HT-29 (cell line): ENCODE measurements around the gene PXT1. TPM values are rescaled to one million over a fixed set of nuclear protein-coding genes. Genes with fewer than 3 reads are reported as not detected.
"Not testable (repeated sequence)": the region's sequence is repeated elsewhere in the genome, so short reads cannot be mapped to it uniquely, and the experiment has no call there.

Experiments used
- DNase-seq: peaks from one replicate; pipeline ENCODE4 v3.0.0-alpha.2; 2015; ENCODE audit warnings: low spot score
- total RNA-seq: library from RNA; depleted of rRNA; stranded (reverse); fragments of >200 nt; shearing (Covaris generic); gene quantifications from 2 replicates; pipeline ENCODE4 v1.2.3, GENCODE V29; 2014

The PXT1 gene
- total RNA-seq, 1 experiment from 2014 or later = 0.25 TPM

DNA sequence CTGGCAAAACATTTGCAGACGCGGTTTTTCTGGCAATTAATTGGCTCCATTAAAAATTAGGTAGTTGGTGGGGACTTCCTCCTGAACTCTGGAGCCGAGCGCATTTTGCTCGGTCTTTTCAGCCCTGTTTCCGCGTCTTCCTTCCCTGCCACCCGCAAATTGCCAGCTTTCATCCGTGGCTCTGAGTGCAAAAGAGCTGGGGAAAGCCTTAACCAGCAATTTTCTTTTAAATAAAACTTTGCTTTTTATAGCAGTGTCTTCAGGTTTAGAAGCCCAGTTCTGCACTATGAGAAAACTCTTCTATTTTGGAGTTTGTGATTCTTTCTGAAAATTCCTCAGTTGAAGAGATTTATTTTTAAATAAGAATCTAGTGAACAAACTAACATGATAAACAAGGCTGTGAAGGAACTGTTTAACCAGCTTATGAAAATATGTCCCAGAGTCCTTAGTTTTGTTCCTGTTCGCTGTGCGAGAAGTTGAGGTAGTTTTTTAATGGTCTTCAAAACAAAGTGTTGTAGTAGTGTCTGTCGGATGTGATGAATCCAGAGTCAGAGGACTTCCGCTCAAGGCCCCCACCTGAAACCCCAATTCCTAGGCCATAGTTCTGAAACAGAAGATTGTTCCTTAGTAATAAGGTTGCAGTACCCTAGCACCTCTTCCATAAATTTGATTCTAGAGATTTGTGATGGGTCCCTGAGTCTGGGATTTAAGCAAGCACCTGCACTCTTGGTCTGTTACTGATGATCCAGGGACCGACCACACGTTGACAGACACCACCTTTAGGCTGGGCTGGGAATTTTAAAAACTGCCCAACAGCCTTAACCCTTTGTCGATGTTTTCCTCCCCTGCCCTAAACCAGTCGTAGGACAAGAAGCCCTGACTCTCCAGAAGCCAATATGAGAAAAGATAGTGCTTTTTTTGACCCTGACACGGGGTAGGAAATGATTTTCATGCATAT is 1.1 kb upstream of the PXT1 start:
- peak; percentile 72 for DNase-seq

DNA sequence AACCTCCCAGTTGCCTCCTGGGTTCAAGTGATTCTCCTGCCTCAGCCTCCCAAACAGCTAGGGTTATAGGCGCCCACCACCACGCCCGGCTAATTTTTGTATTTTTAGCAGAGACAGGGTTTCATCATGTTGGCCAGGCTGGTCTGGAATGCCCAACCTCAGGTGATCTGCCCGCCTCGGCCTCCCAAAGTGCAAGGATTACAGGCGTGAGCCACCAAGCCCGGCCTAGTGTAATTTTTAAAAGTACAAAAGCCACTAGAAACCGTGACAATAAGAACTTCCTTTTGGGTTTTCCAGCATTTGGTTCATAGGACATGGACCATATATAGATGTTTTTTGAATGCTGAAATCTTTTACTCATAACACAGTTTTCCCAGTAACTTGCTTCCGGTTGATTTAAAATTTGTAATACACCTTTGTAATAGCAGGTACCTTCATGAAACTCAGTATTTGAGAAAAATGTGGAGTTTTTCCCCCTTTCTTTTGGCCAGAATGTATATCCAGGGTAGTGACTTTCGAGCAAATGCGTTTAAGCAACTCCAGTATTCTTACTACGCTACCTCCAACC is 467 bp downstream of the PXT1 start:
- no peak for DNase-seq

DNA sequence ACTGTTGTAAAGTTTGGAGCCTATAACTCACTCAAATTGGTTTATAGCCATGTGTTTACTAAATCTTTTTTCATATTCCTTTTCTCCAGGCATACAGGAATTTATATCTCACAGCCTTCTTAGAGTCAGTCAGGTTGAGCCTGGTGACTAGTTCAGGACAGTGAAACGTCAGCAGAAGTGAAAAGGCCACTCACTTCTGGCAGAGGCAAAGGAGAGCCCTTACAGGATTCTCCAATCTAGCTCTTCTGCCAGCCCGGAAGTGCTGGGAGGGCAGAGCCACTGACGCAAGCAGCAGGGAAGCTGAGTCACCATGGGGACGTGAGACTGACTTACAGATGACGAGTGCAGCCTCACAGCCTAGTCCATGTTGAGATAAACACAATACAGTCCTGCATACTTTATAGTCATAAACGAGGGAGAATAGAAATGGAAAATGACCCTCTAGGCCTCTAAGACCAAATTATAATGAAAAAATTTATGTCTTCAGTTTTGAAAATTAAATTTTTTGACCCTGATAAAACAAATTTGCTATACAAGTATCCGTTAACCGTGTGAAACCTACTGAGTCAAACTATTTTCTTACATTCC is 1.3 kb downstream of the PXT1 start:
- DNase-seq = peak; percentile 96

DNA sequence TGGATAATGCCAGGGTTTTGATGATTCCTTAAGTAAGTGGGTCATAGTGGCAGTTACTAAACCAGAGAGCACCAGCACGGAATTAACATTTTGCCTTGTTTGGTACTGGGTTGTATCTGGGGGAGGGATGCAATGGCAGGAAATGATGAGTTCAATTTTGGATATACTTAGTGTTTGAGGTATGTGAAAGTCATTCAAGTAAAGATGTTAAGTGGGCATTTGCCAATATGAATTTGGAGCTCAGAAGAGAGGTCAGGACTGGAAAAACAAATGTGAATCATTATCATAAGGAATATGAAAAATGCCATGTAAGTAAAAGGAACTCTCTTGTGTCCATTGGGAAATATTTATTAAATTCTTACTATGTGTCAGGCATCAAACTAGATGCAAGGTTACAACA is 6.2 kb downstream of the PXT1 start:
- no peak for DNase-seq

DNA sequence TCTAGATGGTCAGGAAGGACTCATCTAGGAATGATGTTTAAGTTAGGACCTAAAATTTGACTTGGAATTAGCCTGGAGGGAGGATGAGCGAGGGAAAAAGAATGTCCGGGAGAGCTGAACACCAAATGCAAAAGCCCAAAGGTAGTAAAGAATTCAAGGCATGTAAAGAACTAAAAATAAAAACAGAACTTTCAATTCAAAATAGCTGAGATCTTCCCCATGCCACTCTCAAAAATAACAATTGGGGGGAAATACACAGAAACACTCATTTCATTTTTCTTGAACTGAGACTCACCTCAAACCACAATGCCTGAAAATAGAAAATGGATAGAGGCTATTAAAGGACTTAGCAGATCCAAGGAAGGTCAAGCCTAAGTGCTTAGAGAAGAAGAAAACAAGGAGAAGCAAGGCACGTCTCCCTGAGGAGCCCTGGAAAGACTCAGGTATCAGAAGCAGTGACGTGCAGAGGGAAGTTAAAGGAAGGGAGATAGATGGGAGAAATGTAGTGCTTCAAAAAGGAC is 10.4 kb downstream of the PXT1 start:
- DNase-seq = no peak

DNA sequence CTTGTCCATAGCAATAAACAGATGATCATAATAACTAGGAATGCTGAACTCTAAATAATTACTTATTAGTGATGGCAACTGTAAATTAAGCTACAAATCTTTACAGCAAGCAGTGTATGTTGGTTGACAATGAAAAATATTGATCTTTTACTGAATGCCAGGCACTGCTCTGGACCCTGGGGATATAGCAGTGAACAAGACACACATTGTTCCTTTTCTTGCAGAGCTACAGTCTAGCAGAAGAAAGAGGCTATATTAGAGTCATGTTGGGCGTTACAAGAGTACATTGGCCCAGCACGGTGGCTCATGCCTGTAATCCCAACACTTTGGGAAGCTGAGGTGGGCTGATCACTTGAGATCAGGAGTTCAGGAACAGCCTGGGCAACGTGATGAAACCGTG is 11.5 kb downstream of the PXT1 start:
- DNase-seq = no peak

DNA sequence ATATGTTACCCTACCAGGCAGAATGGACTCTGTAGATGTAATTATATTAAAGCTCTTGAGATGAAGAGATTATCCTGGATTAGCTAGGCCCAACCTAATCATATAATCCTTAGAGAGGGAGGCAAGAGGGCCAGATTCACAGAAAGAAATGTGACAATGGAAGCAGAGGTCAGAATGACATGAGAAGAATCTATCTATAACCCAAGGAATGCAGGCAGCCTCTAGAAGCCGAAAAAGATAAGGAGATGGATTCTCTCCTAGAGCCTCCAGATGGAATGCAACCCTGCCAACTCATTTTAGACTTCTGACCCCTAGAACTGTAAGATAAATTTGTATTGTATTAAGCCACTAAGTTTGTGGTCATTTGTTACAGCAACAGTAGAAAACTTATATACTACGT is 12.3 kb downstream of the PXT1 start:
- DNase-seq = no peak

DNA sequence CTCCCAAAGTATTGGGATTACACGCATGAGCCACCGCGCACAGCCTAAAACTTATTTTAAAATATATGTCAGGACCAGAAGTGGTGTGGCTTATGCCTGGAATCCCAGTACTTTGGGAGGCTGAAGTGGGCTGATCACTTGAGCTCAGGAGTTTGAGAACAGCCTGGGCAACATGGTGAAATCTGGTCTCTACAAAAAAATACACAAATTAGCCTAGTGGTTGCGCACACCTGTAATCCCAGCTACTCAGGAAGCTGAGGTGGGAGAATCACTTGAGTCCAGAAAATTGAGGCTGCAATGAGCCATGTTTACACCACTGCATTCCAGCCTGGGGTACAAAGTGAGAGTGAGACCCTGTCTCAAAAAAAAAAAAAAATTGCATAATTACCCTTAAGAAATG is 13.7 kb downstream of the PXT1 start:
- no peak for DNase-seq

DNA sequence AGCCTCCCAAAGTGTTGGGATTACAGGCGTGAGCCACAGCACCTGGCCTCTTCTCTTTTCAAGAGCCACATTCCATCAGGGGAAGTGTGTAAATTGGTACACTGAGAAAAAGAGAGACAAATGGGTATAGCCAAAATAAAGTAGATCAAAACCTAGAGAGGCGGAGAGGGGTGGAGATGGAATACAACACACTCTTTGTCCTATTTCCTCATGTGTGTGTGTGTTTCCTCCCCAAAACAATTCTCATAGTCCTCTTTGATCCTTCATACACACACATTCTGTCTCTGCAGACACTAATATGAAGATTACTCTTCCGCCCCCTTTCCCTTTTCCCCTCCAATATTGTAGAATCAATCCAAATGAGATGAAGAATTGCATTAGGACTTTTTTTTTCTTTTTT is 16.0 kb downstream of the PXT1 start:
- no peak for DNase-seq

DNA sequence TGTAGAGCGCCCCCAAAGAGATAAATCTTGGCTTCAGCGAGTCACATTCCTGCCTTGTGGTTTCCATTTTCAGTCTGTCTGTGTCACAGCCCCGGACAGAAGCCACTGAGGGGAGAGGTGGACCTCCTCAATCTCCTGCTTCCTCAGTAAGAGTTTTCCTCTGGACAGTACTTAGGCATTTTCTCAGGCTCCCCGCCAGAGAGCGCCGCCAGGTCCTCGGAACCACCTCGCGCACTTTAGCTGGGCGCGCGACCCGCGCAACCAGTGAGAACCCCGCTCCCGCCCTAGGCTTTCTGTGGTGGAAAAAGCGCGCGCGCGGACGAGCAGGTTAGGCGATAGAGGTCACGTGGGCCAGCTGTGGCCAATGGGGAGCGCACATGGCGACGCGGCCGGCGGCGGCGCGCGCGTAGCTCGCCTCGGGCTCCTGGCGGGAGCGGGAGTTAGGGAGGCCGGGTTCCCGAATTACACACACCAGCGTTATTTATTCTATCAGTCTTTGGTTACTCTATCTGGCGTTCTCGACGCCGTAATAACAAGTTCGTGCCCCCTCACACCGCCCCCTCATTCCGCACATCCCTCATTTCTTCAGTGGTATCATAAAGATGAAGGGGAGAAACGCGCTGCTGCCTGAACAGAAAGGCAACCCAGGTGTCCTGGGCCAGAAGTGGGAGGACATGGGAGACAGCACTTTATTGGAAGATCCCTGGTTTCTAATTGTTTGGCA is 19.4 kb downstream of the PXT1 start:
- peak; percentile 99 for DNase-seq

DNA sequence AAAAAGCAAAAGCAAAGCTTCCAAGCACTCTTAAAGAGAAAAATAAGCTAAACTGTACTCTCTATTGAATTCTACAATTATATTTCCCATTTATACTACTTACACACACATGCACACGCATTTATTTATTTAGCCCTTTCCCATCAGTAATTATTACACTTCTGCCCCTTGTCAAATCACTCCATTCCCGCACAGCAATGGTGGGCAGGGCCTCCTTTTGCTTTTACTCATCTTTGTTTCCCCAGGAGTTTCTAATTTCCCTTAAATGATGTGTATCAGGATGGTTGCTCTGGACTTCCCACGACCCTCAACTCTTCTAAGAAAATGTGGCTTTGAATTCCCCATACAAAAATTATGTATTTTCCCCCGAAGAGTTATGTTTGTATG is 19.9 kb downstream of the PXT1 start:
- DNase-seq = no peak

DNA sequence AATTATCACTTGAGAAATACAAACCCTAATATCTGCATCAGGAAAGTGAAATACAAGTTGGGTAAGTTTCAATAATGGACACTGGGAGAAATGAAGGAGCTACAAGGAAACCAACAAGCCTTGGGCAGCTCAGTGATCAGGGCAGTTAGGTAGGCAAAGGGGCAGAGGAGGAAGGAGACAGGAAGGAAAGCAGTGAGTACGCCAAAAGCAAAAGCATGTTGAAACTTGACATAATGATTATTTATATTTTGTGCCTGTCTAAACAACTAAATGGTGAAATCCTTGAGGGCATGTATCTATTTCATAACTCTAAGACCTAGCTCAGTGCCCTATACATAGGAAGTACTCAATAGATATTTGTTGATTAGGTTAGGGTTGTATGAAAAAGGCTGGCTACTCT is 23.3 kb downstream of the PXT1 start:
- DNase-seq = no peak

DNA sequence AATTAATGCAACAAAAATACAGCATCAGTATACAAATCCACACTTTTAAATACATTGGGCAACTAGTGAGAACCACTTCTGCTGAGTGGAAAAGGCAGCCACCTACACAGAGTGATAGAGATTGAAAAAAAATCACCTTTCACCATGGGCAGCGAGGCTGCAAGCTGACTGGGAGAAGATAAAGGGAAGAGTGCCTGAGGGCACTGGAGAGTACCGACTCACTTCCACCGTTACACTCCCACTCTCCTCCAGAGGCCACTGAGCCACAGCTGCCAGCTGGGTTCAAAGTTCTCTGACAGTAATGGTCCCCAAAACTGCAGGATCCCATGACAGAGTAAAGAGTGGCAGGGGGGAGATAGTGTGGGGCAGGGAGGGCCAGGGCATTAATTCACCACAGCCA is 24.1 kb downstream of the PXT1 start:
- no peak for DNase-seq

DNA sequence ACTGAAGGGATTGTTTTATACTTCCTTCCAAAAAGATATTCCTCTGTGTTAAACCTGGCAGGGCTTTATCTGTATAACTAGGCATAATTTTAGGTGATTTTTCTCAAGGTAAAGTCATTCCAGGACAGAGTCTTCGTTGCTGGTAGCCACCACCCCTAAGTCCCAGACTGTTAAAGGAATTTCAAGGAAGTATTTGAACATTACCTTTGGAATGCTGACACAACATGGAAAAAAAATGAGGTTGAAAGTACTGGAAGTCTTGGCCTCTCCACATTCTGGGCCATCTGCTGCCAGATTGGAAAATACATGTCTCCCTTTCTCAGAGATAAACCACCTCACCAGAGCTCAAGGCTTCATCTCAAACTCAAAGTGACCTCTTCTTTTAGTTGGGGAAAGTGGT is 28.2 kb downstream of the PXT1 start:
- DNase-seq = no peak

DNA sequence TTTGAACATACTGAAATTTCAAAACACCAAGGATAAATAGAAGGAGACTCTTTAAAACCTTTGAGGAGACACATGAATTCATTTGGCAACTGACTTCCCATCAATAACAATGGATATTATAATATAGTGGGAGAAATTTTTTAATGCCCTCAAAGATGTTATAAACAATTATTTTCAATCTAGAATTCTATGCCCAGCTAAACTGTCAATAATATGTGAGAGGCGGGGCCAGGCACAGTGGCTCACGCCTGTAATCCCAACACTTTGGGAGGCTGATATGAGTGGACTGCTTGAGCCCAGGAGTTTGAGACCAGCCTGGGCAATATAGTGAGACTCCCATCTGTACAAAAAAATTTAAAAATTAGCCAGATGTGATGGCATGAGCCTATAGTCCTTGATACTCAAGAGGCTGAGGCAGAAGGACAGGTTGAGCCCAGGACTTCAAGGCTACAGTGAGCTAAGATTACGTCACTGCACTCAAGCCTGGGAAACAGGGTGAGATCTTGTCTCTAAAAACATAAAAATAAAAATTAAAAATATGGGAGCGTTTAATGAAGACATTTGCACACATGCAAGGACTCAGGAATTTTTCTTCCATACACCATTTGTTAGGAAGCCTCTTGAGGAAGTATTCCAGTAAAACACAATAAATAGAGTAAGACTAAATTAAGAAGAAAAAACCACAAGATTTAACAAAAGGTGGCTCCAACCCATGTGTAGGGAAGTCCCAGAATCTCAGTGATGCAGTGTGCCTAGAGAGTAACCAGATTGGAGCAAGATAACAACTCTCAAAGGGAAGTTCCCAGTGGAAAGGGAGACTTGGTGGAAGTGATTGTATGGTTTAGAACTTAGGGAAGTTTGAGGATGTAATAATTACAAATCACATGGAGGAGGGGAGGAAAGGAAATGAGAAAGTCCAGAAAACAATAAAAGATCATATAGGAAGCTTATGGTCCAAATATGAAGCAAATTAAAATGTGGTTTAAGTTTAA is 28.9 kb downstream of the PXT1 start:
- no peak for DNase-seq

DNA sequence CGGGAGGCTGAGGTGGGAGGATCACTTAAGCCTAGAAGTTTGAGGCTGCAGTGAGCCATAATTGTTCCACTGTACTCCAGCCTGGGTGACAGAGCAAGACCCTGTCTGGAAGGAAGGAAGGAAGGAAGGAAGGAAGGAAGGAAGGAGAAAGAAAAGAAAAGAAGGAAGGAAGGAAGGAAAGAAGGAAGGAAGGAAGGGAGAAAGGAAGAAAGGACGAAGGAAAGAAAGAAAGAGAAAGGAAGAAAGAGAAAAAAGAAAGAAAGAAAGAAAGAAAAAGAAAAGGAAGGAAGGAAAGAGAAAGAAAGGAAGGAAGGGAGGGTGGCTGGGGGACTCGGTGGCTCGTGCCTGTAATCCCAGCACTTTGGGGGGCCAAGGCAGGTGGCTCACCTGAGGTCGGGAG is 32.9 kb downstream of the PXT1 start:
- not testable (repeated sequence) for DNase-seq

DNA sequence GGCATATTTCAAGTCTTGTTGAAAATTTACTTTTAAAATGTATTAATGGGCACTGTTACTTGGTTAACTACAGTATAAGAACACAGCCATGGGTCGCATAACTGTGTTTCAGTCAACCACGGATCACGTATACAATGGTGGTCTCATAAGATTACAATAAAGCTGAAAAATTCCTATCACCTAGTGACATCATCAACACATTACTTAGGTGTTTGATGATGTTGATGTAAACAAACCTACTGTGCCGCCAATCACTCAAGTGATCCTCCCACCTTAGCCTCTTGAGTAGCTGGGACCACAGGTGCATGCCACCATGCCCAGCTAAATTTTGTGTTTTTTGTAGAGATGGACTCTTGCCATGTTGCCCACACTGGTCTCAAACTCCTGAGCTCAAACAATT is 38.5 kb downstream of the PXT1 start:
- DNase-seq = no peak

DNA sequence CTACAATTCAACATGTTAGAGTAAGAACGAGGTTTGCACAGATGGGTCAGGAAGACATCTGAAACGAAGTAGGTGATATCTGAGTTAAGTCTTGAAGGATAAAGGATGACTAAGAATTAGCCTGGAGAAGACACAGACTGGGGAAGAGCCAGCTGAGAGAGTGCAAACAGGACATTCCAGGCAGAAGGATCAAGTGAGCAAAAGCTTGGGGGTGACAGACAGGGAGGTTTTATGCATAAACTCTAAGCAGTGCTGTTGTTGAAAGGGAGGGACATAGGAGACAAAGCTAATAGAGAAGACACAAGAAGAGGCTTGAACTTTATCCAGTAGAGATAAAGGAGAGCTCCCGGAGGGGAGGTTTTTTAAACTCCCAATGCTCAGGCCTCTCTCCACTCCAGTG is 40.2 kb downstream of the PXT1 start:
- no peak for DNase-seq

DNA sequence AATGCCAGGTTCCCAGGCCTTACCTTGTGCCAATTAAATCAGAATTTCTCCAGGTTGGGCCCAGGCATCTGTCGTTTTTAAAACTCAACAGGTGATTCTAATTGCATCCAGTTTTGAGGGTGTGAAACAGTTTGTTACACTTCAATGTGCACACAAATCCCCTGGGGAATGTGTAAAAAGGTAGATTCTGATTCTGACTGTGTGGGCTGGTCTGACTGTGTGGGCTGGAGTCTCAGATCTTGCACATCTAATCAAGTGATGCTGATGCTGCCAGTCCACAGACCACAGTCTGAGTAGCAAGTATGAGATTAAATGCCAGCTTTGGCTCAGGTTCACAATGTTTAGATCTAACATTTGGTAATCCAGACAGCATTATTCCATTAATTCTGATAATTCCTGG is 42.7 kb downstream of the PXT1 start:
- DNase-seq = no peak

DNA sequence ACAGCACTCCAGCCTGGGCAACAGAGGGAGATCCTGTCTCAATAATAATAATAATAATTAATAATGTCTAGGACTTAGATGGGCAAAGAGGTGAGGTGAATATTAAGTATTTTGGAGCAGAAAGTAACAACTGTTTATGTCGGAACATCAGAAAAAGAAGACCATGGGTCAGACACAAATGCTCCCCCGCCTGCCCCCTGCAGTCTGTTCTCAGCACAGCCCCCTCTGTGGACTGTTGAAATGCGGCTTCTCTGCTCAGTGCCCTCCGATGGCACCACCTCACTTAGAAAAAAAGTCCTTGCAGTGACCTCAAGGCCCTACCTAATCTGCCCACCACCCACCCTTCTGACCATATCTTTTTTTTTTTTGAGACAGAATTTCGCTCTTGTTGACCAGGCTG is 50.0 kb downstream of the PXT1 start:
- no peak for DNase-seq

DNA sequence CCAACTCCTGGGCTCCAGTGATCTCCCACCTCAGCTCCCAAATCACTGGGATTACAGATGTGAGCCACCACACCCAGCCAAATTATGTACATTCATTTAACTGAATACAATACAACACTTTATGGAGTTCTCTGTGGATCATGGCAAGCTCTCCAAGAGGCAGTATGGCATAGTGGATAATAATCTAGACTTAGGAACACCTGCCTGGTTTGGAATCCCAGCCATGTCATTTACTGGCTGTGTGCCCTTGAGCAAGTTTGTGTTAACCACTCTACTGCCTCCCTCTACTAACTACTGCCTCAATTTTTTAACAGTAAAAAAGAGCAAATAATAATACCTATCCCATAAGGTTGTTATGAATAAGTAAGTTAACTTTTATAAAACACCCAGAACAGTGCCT is 53.3 kb downstream of the PXT1 start:
- DNase-seq = no peak
